OCI-LY7 (cell line): ENCODE results near the gene OSBP. TPM values are rescaled to one million over a fixed set of nuclear protein-coding genes. Genes with fewer than 3 reads are reported as not detected.

ENCODE experiments used
- BruUV-seq: library from RNA; stranded (reverse); fragments of 400-500 nt; replicated peaks from 2 replicates; lab custom pipeline; 2021; lab: Mats Ljungman, UMichigan
- CTCF ChIA-PET: fragments of 300-600 bp; sonication (Branson Sonifier 250); formaldehyde crosslinking; loops from one replicate; lab custom pipeline; 2022; ENCODE audit warnings: antibody characterized with exemption; ENCODE audit not compliant: unreplicated experiment; lab: Charles Lee
- POLR2A ChIA-PET: fragments of 300-600 bp; sonication (Branson Sonifier 250); formaldehyde crosslinking; loops from one replicate; lab custom pipeline; 2022; ENCODE audit warnings: antibody characterized with exemption; lab: Charles Lee
- DNase-seq: peaks from one replicate; pipeline ENCODE4 v3.0.0-alpha.2; 2015; ENCODE audit warnings: low spot score
- H2AFZ ChIP-seq: fragments of 200-600 bp; sonication (generic), shearing (Covaris generic); 2 replicates; pipeline ENCODE4 v1.6.1; 2014; ENCODE audit warnings: mild to moderate bottlenecking, antibody characterized with exemption, low read length, moderate library complexity
- H3K27ac ChIP-seq: fragments of 200-600 bp; sonication (generic); 2 replicates; pipeline ENCODE4 v1.5.1; 2014; ENCODE audit warnings: mixed run types, low read depth, mild to moderate bottlenecking, moderate library complexity, low read length, inconsistent platforms; ENCODE audit not compliant: poor library complexity, severe bottlenecking
- H3K36me3 ChIP-seq: fragments of 200-600 bp; sonication (generic); 2 replicates; pipeline ENCODE4 v1.6.1; 2014; ENCODE audit warnings: mild to moderate bottlenecking, antibody characterized with exemption, low read length, moderate library complexity, mixed read lengths; ENCODE audit not compliant: insufficient read depth
- H3K4me1 ChIP-seq: fragments of 200-600 bp; sonication (generic); 2 replicates; pipeline ENCODE4 v1.5.1; 2014; ENCODE audit warnings: mild to moderate bottlenecking, low read length; ENCODE audit not compliant: insufficient read depth, poor library complexity, severe bottlenecking
- H3K4me2 ChIP-seq: fragments of 200-600 bp; sonication (generic); 2 replicates; pipeline ENCODE4 v1.6.1; 2014; ENCODE audit warnings: mild to moderate bottlenecking, low read length
- H3K4me3 ChIP-seq: fragments of 200-600 bp; sonication (generic); 2 replicates; pipeline ENCODE4 v1.5.1; 2014; ENCODE audit warnings: mild to moderate bottlenecking, low read depth, low read length; ENCODE audit not compliant: poor library complexity, severe bottlenecking
- H3K79me2 ChIP-seq: fragments of 200-600 bp; sonication (generic); 2 replicates; pipeline ENCODE4 v1.6.1; 2016; ENCODE audit warnings: low read depth, mild to moderate bottlenecking, low read length, moderate library complexity, mixed read lengths; ENCODE audit not compliant: insufficient read depth
- H3K9me2 ChIP-seq: fragments of 200-600 bp; sonication (generic); 2 replicates; pipeline ENCODE4 v1.6.1; 2016; ENCODE audit warnings: mild to moderate bottlenecking, low read length, mixed read lengths; ENCODE audit not compliant: insufficient read depth
- H3K9me3 ChIP-seq: fragments of 200-600 bp; sonication (generic); 2 replicates; pipeline ENCODE4 v1.6.1; 2014; ENCODE audit warnings: mild to moderate bottlenecking, mixed run types, low read length, mixed read lengths
- H4K20me1 ChIP-seq: fragments of 200-600 bp; sonication (generic); 2 replicates; pipeline ENCODE4 v1.6.1; 2014; ENCODE audit warnings: mild to moderate bottlenecking, antibody characterized with exemption, low read length, moderate library complexity, mixed read lengths; ENCODE audit not compliant: insufficient read depth
- CTCF ChIP-seq: fragments of 200-600 bp; sonication (generic); conservative IDR thresholded peaks from 2 replicates; pipeline ENCODE4 v1.5.1; 2014; ENCODE audit warnings: mild to moderate bottlenecking, antibody characterized with exemption, low read length, moderate library complexity, mixed read lengths
- EZH2phosphoT487 ChIP-seq: fragments of 200-600 bp; sonication (generic); IDR thresholded peaks from 2 replicates; pipeline ENCODE4 v1.6.1; 2018; ENCODE audit warnings: low read depth, borderline replicate concordance, mild to moderate bottlenecking, mixed run types, antibody characterized with exemption, low read length, moderate library complexity, mixed read lengths
- intact Hi-C: fragments of 100-400 bp; cut with micrococcal nuclease; formaldehyde crosslinking; loops from one replicate; pipeline ENCODE4 v1.10.0; 2022; ENCODE audit not compliant: unreplicated experiment
- total RNA-seq, 2 experiments: library from RNA; depleted of rRNA in 1 of 2; stranded (reverse); fragments of >200 nt in 1 of 2; shearing (Covaris generic) in 1 of 2; gene quantifications; 2 replicates each; pipeline ENCODE4 v1.2.3, GENCODE V29; 2014 to 2022

Gene OSBP
- total RNA-seq, 2 experiments from 2014 or later = 19.2 to 44.6 TPM

- no peak overlapping the region for H3K4me2 ChIP-seq
- no TSS peak for BruUV-seq
- H2AFZ ChIP-seq = no peak overlapping the region
- no peaks in the 10 kb centered on the region for H3K9me3 ChIP-seq
- DNase-seq = no peak
- H3K79me2 ChIP-seq = peaks cover 42% of the 10 kb centered on the region
- peaks cover 34% of the 10 kb centered on the region for H3K4me1 ChIP-seq
- intact Hi-C loops = loop anchor here (5.0 kb wide), 1 partner anchor 35 kb away; no protein-coding TSS in a partner anchor
- H3K4me3 ChIP-seq = no peak overlapping the region
- TF ChIP-seq CTCF (no peak), EZH2phosphoT487 (no peak)
- no peak overlapping the region for H3K27ac ChIP-seq
- H3K36me3 ChIP-seq = peaks cover 66% of the 10 kb centered on the region
- POLR2A ChIA-PET = interaction anchor here (0.6 to 1.2 kb wide), 3 partner anchors 10 to 40 kb away, joined by 3 read pairs; no protein-coding TSS in a partner anchor
- H3K9me2 ChIP-seq = no peaks in the 10 kb centered on the region
- H4K20me1 ChIP-seq = peaks cover 28% of the 10 kb centered on the region
- CTCF ChIA-PET = interaction anchor here (0.6 kb wide), 1 partner anchor 51 kb away, joined by 4 read pairs; no protein-coding TSS in a partner anchor
These were observed 3.7 kb downstream of the OSBP start for GRCh38 chr11:59611570-59612565.

- Histone ChIP-seq H4K20me1 (peaks cover 28% of the 10 kb centered on the region), H3K4me1 (peaks cover 29% of the 10 kb centered on the region), H3K4me3 (no peak overlapping the region), H3K9me2 (no peaks in the 10 kb centered on the region), H3K36me3 (peaks cover 82% of the 10 kb centered on the region), H3K4me2 (no peak overlapping the region), H2AFZ (no peak overlapping the region), H3K27ac (no peak overlapping the region), H3K79me2 (peaks cover 42% of the 10 kb centered on the region), H3K9me3 (no peaks in the 10 kb centered on the region)
- no peak for DNase-seq
- POLR2A ChIA-PET = interaction anchor here (0.9 to 1.2 kb wide), 4 partner anchors 42 to 199 kb away, joined by 3 to 7 read pairs (median 3); no protein-coding TSS in a partner anchor
- CTCF ChIA-PET = no interaction called here
- no TSS peak for BruUV-seq
- TF ChIP-seq EZH2phosphoT487 = no peak
- TF ChIP-seq CTCF = no peak
- intact Hi-C loops = loop anchor here (5.0 kb wide), 1 partner anchor 33 kb away; no protein-coding TSS in a partner anchor
These were observed 5.3 kb downstream of the OSBP start for GRCh38 chr11:59610289-59610688.
